ENCODE results near the gene RPS24.

GRCh38 chr10:78078539-78079330, 45.1 kb downstream of the RPS24 start:
- TF ChIP-seq CTCF (IDR thresholded peaks at IDR 0.05) = no peak
- TF ChIP-seq POLR2A (IDR thresholded peaks at IDR 0.05) = no peak

All from testis (tissue), 2 donors.